GM19397 (cell line): ENCODE data around the gene LENG9.

Experiments
- ATAC-seq: cut with Tn5 transposase; IDR thresholded peaks from one replicate; pipeline ENCODE4 v1.9.1; 2021; ENCODE audit warnings: mild to moderate bottlenecking, moderate library complexity; ENCODE audit not compliant: unreplicated experiment

The LENG9 gene

GRCh38 chr19:54444737-54445136, 18.8 kb downstream of the LENG9 start:
- ATAC-seq: no peak

GRCh38 chr19:54440641-54441040, 22.9 kb downstream of the LENG9 start:
- no peak for ATAC-seq

- no peak for ATAC-seq
Observed at GRCh38 chr19:54439174-54439851, 24.3 kb downstream of the LENG9 start.

GRCh38 chr19:54436628-54437252, 26.8 kb downstream of the LENG9 start:
- ATAC-seq: no peak

GRCh38 chr19:54436031-54436523, 27.5 kb downstream of the LENG9 start:
- ATAC-seq: no peak

- ATAC-seq: no peak
Observed at GRCh38 chr19:54435551-54436016, 28.0 kb downstream of the LENG9 start.

GRCh38 chr19:54434873-54435214, 28.7 kb downstream of the LENG9 start:
- ATAC-seq: no peak

- no peak for ATAC-seq
Observed at GRCh38 chr19:54434112-54434872, 29.3 kb downstream of the LENG9 start.

- no peak for ATAC-seq
Observed at GRCh38 chr19:54433697-54434096, 29.9 kb downstream of the LENG9 start.

- ATAC-seq: no peak
Observed at GRCh38 chr19:54432144-54432738, 31.3 kb downstream of the LENG9 start.

- no peak for ATAC-seq
Observed at GRCh38 chr19:54431255-54431838, 32.2 kb downstream of the LENG9 start.

- no peak for ATAC-seq
Observed at GRCh38 chr19:54430306-54431254, 33.0 kb downstream of the LENG9 start.

- no peak for ATAC-seq
Observed at GRCh38 chr19:54429545-54430227, 33.9 kb downstream of the LENG9 start.

- no peak for ATAC-seq
Observed at GRCh38 chr19:54429176-54429495, 34.4 kb downstream of the LENG9 start.

- no peak for ATAC-seq
Observed at GRCh38 chr19:54428323-54429175, 35.0 kb downstream of the LENG9 start.

GRCh38 chr19:54427586-54427985, 36.0 kb downstream of the LENG9 start:
- no peak for ATAC-seq

- ATAC-seq: no peak
Observed at GRCh38 chr19:54426291-54426931, 37.2 kb downstream of the LENG9 start.

GRCh38 chr19:54425382-54425723, 38.2 kb downstream of the LENG9 start:
- ATAC-seq: no peak
